Stimulated activated CD4-positive, alpha-beta T cell treated with anti-CD3 and anti-CD28 coated beads, Interleukin-1b, Interleukin-23, amount 100 ng/mL, for 48 hours (primary cell): Measurements from ENCODE around the gene VTN.

Experiments used
- DNase-seq: peaks from one replicate; pipeline ENCODE4 v3.0.0-alpha.2; 2020

The VTN gene

DNA sequence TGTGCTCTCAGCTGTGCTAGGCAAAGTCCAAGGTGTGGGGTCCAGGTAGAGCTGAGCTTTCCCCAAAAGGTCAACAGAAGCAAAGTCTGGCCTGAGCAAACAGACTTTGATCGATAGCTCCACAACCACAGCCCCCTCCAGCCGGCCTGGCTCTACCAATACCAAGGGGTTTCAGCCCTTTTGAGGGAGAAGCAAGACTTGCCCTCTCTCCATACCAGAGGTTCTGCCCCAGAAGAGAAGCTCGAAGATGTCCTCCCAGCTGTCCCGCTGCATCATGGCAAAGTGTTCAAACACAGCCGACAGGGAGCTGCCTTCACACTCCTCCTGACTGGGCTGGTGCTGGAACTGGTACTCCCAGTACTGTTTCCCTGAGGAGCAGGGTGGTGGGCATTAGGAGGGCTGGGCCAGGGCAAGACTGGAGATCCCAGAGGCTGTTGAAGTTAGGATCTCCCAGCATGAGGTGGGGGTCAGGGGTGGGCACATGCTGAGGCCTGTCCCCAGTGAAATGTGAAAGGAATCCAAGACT, 1.7 kb downstream of the VTN start:
- DNase-seq = no peak

GRCh38 chr17:28367641-28368305, 2.3 kb downstream of the VTN start:
- DNase-seq = no peak

DNA sequence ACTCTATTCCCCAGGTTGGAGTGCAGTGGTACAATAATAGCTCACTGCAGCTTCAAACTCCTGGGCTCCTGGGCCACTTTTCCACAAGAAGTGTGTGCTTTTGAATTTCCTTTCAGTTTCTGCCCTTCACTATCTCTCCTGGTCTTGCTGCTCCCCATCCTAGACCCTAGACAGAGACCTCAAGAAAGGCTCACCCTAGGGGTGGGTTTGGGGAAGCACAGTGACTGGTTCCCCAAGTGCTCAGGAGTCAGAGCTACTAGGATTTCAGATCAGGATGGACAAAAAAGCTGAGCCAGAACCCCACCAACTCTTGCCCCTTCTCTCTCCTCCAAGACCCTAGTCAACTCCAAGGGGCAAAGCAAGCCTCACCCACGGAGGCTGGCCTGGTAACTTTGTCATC, 3.5 kb downstream of the VTN start:
- DNase-seq = no peak

GRCh38 chr17:28365487-28365886, 4.6 kb downstream of the VTN start:
- DNase-seq = no peak

DNA sequence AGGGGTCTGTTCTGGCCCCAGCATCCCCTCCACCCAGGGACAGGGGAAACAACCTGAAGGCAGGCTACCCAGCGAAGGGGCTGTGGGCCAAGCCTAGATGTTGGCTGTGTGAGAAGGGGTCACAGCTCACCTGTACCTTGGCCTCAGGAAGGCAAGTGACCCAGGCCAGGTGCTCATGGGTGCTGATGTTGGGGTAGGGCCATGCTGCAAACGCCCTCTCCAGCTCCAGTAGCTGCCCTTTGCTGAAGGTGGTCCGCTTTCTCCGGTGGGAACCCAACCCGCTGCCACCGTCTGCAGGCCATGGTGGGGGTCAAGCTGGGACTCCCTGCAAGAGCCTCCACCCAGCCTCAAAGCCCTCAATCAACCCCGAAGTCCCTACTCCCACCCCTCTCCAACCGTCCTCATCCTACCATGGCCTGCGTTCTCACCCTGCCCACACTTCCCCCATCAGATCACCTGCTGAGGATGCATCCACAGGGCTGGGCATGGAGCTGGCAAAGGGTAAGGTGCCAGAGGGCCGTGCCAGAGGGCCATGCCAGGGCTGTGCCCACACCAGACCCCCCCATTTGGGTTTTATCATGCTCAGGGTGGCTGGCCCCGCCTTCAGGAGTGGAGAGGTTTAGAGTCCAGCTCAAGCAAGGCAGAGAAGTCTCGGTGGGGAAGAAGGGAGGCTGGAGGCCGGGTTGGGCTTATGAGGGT, 5.3 kb downstream of the VTN start, which contains the start of gene SEBOX:
Gene SEBOX (minus strand): TSS at position 535 of the 699 bp plus-strand sequence. CDS start 48 bp downstream, at position 487.
- no peak for DNase-seq

- DNase-seq = no peak
These were observed 6.1 kb downstream of the VTN start for GRCh38 chr17:28363776-28364650.

DNA sequence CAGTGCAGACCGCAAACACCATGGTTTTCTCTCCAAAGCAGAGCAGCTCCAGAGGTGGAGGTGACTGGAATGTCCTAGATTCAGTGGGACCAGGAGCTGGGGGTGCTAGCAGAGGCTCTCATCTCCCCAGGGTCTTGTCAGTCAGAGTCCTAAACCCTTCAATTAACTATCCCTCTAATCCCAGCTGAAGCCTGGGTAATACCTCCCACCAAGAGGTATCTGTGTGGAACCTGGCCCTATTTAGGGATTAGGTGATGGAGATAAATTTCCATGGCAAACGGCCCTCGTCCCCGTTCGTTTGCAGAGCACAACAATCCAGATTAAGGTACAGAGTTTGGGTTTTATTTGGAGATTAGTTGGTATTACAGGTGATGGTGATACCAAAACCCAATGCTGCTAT, 6.9 kb downstream of the VTN start:
- DNase-seq = no peak

DNA sequence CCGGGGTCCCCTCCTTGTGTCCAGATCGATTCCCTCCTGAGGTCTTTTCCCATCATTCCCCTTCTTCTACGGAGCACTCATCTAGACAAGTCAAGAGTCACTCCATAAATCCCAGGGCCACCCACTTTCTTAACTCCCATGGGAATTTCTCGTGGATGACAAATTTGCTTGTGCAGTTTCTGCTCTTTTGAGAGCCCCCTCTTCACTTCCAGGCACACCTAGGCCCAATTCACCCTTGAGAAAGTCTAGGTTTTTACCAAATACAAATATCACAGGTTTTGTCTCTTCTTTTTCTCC, 12.3 kb downstream of the VTN start:
- DNase-seq = no peak

GRCh38 chr17:28357061-28357900, 12.8 kb downstream of the VTN start, which contains the start of gene POLDIP2:
Gene POLDIP2, minus strand, starts transcription at chr17:28357527. Its CDS starts 79 bp downstream, at chr17:28357448.
- peak; percentile 96 for DNase-seq

DNA sequence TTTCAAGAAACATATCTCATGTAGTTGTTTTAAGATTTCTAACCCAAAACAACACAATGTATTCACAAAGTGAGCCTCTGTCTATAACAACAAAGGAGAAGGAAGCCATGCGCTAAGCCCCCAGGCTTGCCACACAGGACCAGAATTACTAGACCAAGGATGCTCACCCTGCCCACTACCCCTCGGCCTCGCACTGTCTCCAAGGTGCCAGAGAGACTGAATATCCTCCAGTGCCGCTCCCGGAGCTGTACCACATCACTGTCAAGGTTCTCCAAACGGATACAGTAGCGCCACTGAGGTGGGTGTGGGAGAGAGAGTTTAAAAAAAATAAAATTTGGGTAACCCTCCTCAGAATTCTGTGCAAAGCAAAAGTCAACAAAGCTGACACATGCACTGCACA, 19.8 kb downstream of the VTN start:
- no peak for DNase-seq

GRCh38 chr17:28348979-28349378, 21.1 kb downstream of the VTN start:
- DNase-seq = no peak

DNA sequence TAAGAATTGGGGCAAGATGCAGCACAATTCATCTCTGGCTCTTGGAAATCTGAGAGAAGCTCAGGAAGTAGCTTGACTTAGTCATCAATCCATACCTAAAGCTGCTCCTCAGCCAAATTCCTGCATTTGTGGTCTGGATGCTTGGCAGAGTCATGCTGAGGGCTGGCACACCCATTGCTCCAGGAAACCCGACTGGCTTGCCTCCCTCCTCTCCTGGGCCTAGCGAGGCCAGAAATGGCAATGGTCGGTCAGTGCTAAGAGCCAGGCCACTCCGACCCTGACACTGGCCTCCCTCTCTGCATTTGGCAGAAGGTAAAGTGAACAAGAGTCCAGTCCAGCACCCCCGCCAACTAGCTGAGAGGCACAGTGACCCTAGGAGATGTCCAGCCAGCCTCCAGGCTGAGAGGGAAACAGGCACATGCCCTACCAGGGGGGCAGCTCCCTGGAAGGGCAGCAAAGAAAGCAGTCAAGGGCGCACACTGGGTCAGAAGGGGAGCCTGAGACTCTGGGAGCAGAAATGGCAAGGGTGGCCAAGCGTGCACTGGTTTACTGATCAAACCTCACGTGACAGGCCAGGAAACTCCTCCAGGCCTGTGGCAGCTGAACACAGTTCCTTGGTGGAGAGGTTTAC, 22.7 kb downstream of the VTN start:
- no peak for DNase-seq

- no peak for DNase-seq
These were observed 23.3 kb downstream of the VTN start for GRCh38 chr17:28346746-28347246.

DNA sequence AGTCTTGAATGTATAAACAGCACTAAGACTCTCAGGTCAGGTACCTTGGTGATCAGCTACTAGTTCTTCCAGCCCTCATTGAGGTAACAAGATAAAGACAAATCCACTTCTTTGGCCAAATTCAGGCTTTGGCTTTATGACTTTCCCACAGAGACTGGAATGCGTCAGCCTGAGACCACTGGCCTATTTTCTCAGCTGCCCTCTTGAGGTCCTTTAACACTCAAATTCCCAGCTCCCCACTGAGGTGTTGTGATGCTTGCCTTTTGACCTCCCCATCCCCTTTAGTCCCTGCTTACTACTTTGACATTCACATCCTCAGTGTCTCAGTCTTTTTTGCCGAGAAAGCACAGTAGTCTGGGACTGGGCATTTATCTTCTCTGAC, 23.9 kb downstream of the VTN start:
- no peak for DNase-seq

- no peak for DNase-seq
These were observed 24.5 kb downstream of the VTN start for GRCh38 chr17:28345419-28346198.

GRCh38 chr17:28344435-28344901, 25.6 kb downstream of the VTN start:
- no peak for DNase-seq

DNA sequence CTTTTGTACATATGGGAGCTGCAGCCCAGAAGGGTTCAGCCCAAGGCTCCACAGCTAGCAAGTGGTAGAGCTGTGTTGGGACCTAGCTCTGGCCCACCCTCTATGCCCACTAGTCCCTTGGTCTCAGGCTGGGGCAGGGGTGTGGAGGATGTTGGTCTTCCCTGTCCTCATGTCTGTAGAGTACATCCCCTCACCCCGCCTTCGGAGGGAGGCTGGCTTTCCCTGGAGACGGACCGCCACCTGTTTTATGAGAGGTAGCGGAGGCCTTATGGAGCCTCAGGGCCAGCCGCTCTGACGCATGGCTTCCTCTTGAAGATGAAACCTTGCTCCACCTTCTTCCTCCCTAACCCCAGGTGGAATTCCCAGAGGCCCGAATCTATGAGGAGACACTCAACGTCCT, 26.1 kb downstream of the VTN start:
- DNase-seq = no peak

GRCh38 chr17:28343491-28343932, 26.6 kb downstream of the VTN start:
- DNase-seq = no peak

DNA sequence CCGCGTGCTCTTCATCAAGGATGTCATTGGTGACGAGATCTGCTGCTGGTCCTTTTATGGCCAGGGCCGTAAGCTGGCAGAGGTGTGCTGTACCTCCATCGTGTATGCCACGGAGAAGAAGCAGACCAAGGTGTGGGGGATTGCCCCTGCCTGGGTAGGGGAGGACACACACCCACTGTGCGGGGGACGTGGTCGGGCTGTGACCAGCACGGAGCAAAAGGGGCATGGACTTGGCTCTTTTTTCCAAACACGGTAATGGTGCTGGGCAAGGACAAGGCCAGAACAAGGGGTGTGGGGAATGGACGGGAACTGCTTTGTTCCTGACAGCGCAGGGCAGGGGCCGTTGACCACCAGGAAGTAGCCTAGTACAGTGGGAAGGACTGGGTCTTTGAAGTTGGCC, 27.8 kb downstream of the VTN start:
- no peak for DNase-seq

DNA sequence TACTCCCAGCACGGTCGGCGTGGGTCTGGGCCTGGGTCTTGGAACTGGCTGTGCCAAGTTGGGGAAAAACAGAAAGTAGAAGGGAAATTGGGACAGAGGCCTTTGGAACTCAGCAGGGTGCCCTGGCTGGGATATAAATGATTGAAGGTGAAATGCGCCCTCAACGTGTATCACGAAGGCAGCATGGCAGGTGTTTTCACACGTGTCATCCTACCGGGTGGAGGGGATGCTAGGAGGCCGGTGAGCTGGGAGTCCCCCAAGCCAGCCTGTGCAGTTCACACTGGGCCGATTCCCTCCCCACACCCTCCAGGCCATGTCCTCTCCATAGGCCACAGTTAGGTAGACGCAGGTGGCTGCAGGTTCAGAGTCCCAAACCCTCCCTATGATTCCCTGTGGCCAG, 28.6 kb downstream of the VTN start:
- no peak for DNase-seq

- no peak for DNase-seq
These were observed 29.7 kb downstream of the VTN start for GRCh38 chr17:28340374-28340773.
